ENCODE data around the gene SLC22A4.

The SLC22A4 gene

GRCh38 chr5:132262882-132263547 is 31.2 kb upstream of the SLC22A4 start:
- no peak for DNase-seq (ENCODE audit: low read depth in 2 of 2)

- DNase-seq (ENCODE audit: low read depth in 2 of 2) = no peak
Observed at GRCh38 chr5:132263548-132264261, 30.5 kb upstream of the SLC22A4 start.

GRCh38 chr5:132264546-132265335 is 29.5 kb upstream of the SLC22A4 start:
- DNase-seq (ENCODE audit: low read depth in 2 of 2) = no peak

- DNase-seq (ENCODE audit: low read depth in 2 of 2) = no peak
Observed at GRCh38 chr5:132265336-132266030, 28.7 kb upstream of the SLC22A4 start.

GRCh38 chr5:132266031-132266835 is 28.0 kb upstream of the SLC22A4 start:
- DNase-seq (ENCODE audit: low read depth in 2 of 2) = no peak

- DNase-seq (ENCODE audit: low read depth in 2 of 2) = no peak
Observed at GRCh38 chr5:132266836-132267160, 27.4 kb upstream of the SLC22A4 start.

- no peak for DNase-seq (ENCODE audit: low read depth in 2 of 2)
Observed at GRCh38 chr5:132267166-132267739, 26.9 kb upstream of the SLC22A4 start.

- no peak for DNase-seq (ENCODE audit: low read depth in 2 of 2)
Observed at GRCh38 chr5:132267931-132268768, 26.0 kb upstream of the SLC22A4 start.

- no peak for DNase-seq (ENCODE audit: low read depth in 2 of 2)
Observed at GRCh38 chr5:132268769-132269551, 25.2 kb upstream of the SLC22A4 start.

- DNase-seq (ENCODE audit: low read depth in 2 of 2) = no peak
Observed at GRCh38 chr5:132269635-132270334, 24.4 kb upstream of the SLC22A4 start.

GRCh38 chr5:132270335-132270665 is 23.9 kb upstream of the SLC22A4 start:
- DNase-seq (ENCODE audit: low read depth in 2 of 2) = no peak

- no peak for DNase-seq (ENCODE audit: low read depth in 2 of 2)
Observed at GRCh38 chr5:132270706-132271105, 23.5 kb upstream of the SLC22A4 start.

GRCh38 chr5:132271251-132272246 is 22.6 kb upstream of the SLC22A4 start:
- DNase-seq (ENCODE audit: low read depth in 2 of 2) = no peak

- peak; percentile 57 to 75 for DNase-seq (ENCODE audit: low read depth in 2 of 2)
Observed at GRCh38 chr5:132272311-132273210, 21.6 kb upstream of the SLC22A4 start.

- no peak for DNase-seq (ENCODE audit: low read depth in 2 of 2)
Observed at GRCh38 chr5:132273631-132274030, 20.6 kb upstream of the SLC22A4 start.

- no peak for DNase-seq (ENCODE audit: low read depth in 2 of 2)
Observed at GRCh38 chr5:132274050-132274792, 20.0 kb upstream of the SLC22A4 start.
